C4-2B (cell line): ENCODE measurements around the gene CCDC18.

Source experiments
- ZFX ChIP-seq: fragments of 450-650 bp; IDR thresholded peaks from 2 replicates; pipeline ENCODE4 v1.6.1; 2017
- TF ChIP-seq, protein P1 (sequence below): fragments of 450-650 bp; conservative IDR thresholded peaks from 2 replicates; pipeline ENCODE4 v1.5.1; 2017; ENCODE audit warnings: mild to moderate bottlenecking

DNA sequence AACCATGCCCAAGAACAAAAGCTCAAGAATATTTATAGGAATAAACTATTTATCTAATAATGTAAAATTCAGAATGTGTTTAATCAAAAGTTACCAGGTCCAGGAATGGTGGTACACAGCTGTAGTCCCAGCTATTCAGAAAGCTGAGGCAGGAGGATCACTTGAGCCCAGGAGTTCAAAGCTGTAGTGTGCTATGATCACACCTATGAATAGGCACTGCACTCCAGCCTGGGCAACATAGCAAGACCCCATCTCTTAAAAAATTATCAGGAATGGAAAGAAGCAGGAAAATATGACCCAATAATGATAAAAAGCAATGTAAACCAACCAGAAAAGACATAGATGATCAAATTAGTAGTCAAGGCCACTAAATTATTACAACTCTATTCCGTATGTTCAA lies 103.0 kb downstream of the CCDC18 start:
- TF ChIP-seq, protein P1, sequence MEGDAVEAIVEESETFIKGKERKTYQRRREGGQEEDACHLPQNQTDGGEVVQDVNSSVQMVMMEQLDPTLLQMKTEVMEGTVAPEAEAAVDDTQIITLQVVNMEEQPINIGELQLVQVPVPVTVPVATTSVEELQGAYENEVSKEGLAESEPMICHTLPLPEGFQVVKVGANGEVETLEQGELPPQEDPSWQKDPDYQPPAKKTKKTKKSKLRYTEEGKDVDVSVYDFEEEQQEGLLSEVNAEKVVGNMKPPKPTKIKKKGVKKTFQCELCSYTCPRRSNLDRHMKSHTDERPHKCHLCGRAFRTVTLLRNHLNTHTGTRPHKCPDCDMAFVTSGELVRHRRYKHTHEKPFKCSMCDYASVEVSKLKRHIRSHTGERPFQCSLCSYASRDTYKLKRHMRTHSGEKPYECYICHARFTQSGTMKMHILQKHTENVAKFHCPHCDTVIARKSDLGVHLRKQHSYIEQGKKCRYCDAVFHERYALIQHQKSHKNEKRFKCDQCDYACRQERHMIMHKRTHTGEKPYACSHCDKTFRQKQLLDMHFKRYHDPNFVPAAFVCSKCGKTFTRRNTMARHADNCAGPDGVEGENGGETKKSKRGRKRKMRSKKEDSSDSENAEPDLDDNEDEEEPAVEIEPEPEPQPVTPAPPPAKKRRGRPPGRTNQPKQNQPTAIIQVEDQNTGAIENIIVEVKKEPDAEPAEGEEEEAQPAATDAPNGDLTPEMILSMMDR: no peak
- TF ChIP-seq ZFX: no peak
